ENCODE measurements around the gene WDR26. TPM values are rescaled to one million over a fixed set of nuclear protein-coding genes. Genes with fewer than 3 reads are reported as not detected.

WDR26 gene
- total RNA-seq, 1 experiment from 2014 or later = 81.4 TPM

GRCh38 chr1:224408294-224408590 is 26.4 kb downstream of the WDR26 start:
- Mint-ChIP-seq H3K27me3 (ENCODE audit: low read depth) (no peaks in the 10 kb centered on the region), H3K4me3 (no peak overlapping the region), H3K9me3 (no peaks in the 10 kb centered on the region), H3K4me1 (0 out of 4 replicates have a peak, but pooled peaks cover 0 to 4% of the 10 kb centered on the region in 2 experiments), H3K27ac (peak overlapping the region in 1 of 3 experiments; percentile 49; a peak in 2 of 7 replicates), H3K36me3 (ENCODE audit: insufficient read depth in 1 of 3, low read depth in 3 of 3) (peaks cover 15 to 80% (median 72%) of the 10 kb centered on the region in 3 experiments; a peak in 6 of 7 replicates)
- Histone ChIP-seq H3K27ac (ENCODE audit: insufficient read length, low read depth, low read length) (no peak overlapping the region), H4K8ac (replicated peaks; ENCODE audit: insufficient read length, low read depth, low read length) (no peak overlapping the region), H3K27me3 (ENCODE audit: insufficient read depth, low read length) (no peaks in the 10 kb centered on the region), H2BK20ac (ENCODE audit: low read depth, low read length, poor library complexity, severe bottlenecking) (no peak overlapping the region), H3K4ac (ENCODE audit: low read depth, low read length) (no peak overlapping the region), H3K4me2 (ENCODE audit: insufficient read depth, insufficient read length, low read length) (no peak overlapping the region), H3K9me3 (ENCODE audit: control insufficient read depth, low read depth, low read length) (no peaks in the 10 kb centered on the region), H3K56ac (ENCODE audit: insufficient read length, low read depth, low read length) (no peak overlapping the region), H2AK5ac (ENCODE audit: insufficient read length, low read length) (no peak overlapping the region), H4K91ac (ENCODE audit: insufficient read length, low read depth, low read length) (no peak overlapping the region), H2BK120ac (ENCODE audit: low read depth, low read length, poor library complexity, severe bottlenecking) (no peak overlapping the region), H4K5ac (ENCODE audit: insufficient read length, low read depth, low read length) (no peak overlapping the region), H3K18ac (ENCODE audit: insufficient read length, low read depth, low read length) (no peak overlapping the region), H3K23me2 (ENCODE audit: insufficient read length, low read depth, low read length, poor library complexity, severe bottlenecking) (no peaks in the 10 kb centered on the region), H2BK15ac (ENCODE audit: low read depth, low read length) (no peak overlapping the region), H3K23ac (ENCODE audit: insufficient read length, low read depth, low read length) (no peak overlapping the region), H3K79me2 (ENCODE audit: insufficient read depth, low read length) (no peaks in the 10 kb centered on the region), H4K20me1 (ENCODE audit: control insufficient read depth, insufficient read depth, insufficient read length) (no peaks in the 10 kb centered on the region), H3K9ac (ENCODE audit: extremely low read depth, insufficient read length, low read length) (no peak overlapping the region), H2BK5ac (ENCODE audit: insufficient read length, low read length) (no peak overlapping the region), H3K14ac (ENCODE audit: insufficient read depth, low read length) (no peak overlapping the region), H3K4me1 (ENCODE audit: insufficient read depth, low read length) (no peaks in the 10 kb centered on the region), H3K79me1 (ENCODE audit: insufficient read depth, low read depth, low read length, poor library complexity, severe bottlenecking) (no peaks in the 10 kb centered on the region), H2BK12ac (ENCODE audit: insufficient read length, low read depth, low read length) (no peak overlapping the region), H3T11ph (ENCODE audit: low read length) (no peak overlapping the region), H2AFZ (ENCODE audit: low read length) (no peak overlapping the region)
- TF ChIP-seq CTCF (conservative IDR thresholded peaks at IDR 0.05) = no peak
- DNase-seq = no peak
- no CpG with 5 or more reads among the region's 1 CpG for WGBS (ENCODE audit: extremely low coverage, insufficient read length, low lambda C conversion rate)

All from H9 (cell line).